ENCODE measurements around the gene LAMA2.

Gene LAMA2

DNA sequence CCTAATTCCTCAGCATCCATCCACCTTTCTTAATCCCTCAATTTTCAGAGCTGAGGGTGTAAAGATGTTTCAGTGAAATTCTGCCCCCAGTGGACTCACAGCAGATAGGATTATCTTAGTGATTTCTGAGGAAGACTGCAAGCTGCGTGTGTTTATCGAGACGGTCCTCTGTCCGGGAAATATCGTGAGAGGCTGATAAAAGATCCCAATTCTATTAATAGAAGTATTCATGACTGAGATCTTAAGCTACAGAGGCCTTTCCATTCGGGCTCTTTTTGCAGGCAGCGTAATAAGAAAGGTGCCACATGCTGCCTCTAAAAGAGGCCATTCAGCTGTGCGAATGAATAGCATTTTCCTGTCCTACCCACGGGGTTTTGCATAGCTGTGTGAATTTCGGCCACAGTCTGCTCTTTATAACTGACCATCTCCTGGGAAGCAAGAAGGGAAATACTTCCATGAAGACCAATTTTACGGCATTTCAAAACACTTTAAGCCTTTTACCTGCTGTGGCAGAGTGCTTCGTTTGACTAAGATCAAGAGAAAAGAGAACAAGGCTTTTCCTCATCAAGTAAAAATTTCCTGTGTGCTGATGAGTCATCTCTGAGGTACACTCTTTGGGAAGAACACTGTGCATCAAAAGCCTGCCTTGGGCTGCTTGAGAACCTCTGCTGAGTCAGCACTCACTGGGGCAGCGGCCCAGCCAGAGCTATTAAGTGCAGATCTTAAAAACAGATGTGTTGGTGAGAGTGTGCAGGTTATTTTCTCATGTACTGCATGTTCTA lies 618.2 kb downstream of the LAMA2 start:
- peak; percentile 20 for DNase-seq

DNA sequence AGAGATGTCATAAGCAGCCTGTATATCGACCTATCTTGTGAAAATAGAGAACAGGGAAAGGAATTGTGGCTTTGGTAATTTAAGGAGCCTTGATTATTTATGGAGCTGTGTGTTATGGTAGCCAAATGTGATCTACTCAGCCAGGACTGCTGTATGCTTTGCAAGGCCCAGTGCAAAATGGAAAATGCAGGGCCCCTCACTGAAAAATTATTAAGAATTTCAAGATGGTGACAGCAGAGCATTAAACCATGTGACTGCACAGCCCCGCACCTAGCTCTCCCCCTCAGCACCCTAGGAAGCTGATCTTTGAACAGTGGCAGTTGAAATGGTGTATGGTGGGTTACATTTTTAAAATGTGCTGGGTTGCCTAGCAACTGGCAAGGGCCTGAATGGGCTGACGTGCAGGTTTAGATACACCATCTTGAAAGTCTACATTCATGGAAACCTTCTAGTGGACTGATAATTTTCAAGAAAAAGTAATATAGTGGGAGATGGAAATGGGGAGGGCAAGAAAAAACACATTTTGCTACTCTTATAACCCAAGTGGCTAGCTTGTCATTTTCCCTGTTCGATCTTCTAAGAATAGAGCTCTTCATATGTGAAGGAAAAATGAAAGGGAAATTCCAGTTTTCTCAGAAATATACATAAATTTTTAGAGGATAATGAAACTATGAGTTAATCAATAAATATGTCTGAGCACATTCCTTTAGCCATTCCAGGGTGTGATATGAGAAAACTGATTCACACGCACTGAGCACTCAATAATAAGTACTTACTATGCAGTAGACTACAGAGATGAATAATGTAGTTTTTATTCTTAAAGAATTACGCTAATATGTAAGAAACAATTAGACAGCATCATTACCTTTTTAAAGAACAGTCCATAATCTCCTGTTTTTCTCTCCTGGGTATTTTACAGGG lies 619.1 kb downstream of the LAMA2 start:
- DNase-seq, result no peak

DNA sequence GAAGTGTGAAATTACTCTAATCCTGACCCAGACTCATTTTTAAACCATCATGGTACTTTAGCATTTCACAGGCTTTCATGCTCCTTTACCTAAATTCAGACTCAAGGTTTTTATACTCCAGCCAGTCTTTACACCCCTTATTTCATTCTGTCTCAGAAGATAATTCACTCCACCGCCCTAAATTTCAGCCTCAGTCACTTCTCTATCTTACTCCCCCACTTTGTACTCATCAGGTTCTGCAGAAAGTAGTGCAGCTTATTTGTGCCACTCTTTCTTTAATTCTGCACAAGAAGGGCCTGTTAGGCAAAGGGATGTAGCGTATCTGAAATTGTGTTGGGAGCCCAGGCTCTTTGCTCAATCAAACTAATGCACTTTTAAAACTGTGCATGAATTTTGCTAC lies 621.5 kb downstream of the LAMA2 start:
- no peak for DNase-seq

DNA sequence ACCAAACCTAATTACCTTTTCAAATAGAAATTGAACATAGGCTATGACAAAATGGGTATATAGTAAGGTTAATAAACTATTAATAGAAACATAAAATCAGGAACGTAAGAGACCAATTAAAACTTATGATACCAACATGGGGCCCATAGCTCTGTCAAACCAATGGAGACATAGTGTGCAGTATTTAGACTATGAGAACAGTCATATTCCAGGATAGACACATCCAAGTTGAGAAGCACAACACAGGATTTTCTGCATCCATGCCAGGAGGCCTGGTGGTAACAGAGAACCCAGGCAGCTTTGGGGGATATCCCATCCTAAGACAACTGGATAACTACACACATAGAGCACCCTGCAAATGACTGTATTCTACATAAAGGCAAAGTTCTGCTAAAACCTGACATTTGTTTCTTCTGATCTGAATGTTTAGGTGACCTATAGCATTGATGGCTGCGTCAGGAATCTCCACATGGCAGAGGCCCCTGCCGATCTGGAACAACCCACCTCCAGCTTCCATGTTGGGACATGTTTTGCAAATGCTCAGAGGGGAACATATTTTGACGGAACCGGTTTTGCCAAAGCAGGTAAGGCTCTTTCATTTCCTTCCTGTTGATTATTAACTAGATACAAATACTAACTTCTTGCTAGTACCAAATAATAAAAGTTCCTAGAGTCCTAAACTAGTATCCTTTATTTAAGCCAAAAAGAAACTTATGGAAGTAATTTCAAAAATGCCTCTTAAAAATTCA lies 624.3 kb downstream of the LAMA2 start:
- DNase-seq, result no peak

- DNase-seq, result no peak
Observed at GRCh38 chr6:129507846-129508245, 624.9 kb downstream of the LAMA2 start.

GRCh38 chr6:129508477-129509145 lies 625.7 kb downstream of the LAMA2 start:
- DNase-seq, result no peak

DNA sequence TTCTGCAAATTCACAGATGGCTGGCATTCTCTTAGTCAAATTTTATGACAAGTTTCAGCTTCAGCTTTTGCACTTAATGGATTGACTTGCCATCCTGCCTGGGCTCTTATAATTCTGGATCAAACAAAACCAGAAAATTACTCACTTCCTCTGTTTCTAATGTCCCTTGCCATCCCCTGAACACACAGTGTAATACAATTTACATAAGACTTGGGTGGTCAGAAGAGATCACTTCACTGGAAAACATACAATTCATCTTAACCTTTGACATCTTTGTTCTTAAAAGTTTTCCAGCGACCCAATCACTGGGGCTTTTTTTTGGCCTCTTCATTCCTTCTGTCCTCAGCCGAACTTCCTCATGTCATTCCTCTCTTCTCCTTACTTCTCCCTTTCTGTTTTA lies 628.0 kb downstream of the LAMA2 start:
- no peak for DNase-seq

DNA sequence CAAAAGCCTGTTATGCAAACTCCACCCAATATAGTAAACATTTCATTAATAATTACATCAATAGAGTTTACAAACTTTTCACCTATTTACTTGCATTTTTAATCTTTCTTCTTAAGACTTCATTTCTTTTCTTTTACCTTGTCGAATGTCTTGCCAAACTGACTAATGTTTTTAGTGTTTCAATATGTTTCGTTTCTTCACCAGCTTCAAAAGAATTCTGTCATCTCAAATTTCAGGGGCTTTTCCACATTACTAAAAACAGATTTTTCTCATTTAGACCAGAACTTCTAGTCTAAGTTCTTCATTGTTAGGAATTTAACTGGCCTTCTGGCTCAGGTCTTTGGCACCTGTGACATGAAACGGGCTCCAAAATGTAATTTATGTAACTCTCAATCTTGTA lies 630.5 kb downstream of the LAMA2 start:
- DNase-seq, result no peak

DNA sequence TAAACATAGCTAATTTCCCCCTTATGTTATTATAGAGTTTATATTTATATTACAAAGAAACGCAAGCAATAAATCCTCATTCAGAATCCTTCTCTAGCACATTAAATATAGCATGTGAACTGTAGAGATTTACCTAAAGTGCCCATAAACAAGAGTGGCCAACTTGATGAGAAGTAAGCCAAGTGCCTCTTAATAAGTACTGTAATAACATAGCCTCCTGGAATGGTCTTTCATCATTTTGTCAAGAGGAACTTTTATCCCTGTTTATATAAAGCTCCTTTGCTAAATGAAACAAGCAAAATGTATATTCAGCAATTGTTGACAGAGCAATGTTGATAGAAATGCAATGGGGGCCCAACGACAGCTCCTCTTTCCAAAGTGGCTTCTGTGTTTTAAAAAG lies 632.1 kb downstream of the LAMA2 start:
- no peak for DNase-seq

DNA sequence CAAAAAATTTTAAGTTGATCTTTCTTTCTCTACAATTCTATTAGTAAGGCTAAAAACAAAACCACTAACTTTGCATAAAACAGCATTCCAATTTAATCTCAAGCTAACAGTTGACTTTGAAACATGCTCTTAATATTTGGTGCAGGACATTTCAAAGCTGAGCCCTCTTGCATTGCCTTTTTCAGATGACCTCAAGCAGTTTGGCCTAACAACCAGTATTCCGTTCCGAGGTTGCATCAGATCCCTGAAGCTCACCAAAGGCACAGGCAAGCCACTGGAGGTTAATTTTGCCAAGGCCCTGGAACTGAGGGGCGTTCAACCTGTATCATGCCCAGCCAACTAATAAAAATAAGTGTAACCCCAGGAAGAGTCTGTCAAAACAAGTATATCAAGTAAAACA lies 633.1 kb downstream of the LAMA2 start:
- DNase-seq, result no peak

DNA sequence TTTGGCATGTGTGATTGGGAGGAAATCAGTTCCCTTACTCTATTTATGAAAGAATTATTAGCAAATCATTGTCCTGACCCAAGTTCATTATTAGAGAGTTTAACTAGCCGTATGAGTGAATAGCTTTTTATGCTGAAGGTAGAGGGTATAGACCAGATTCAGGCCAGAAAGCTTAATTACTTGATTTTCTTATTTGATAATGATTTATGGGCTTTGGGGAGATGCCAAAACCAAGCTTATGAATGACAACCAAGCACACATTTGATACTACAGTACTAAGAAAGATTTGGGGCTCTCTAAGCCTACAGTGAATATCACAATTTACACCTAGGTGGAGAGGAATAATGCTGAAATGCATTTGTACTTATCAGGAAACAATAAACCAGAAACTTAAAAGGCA lies 633.8 kb downstream of the LAMA2 start:
- no peak for DNase-seq

DNA sequence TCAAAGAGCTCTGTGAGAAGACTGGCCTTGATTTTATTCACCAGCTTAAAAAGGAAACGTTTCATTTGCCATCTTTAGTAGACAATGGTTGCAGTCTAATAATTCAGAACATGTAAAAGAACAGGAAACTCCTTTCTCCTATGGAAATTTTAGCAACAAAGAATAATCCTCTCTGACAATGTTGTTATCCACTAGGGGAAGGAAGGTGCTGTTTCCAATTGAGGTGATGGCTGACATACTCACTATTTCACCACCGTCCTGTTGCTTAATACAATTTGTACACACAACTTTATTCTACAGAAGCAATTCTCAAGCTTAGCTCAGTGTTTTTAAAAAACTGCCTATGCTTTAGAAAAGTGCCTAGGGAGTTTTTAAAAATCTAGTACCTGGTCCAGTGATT lies 634.4 kb downstream of the LAMA2 start:
- no peak for DNase-seq

DNA sequence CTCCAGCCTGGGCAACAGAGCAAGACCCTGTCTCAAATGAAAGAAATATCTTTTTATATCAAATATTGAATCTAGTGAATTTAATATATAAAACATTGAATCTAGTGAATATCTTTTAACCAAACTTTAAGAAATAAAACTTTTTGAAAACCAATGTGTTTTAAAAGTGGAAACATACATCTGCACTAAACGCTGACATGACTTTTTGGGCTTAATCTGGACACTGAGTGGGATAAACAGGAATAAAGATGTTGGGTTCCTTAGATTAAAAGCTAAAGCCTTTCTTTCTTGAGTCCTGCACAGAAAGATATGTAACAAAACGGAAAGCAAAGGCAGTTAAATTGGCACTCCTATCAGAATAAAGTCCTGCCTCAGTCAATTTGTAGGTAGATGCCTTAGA lies 636.8 kb downstream of the LAMA2 start:
- no peak for DNase-seq

- no peak for DNase-seq
Observed at GRCh38 chr6:129521946-129522345, 639.0 kb downstream of the LAMA2 start.

DNA sequence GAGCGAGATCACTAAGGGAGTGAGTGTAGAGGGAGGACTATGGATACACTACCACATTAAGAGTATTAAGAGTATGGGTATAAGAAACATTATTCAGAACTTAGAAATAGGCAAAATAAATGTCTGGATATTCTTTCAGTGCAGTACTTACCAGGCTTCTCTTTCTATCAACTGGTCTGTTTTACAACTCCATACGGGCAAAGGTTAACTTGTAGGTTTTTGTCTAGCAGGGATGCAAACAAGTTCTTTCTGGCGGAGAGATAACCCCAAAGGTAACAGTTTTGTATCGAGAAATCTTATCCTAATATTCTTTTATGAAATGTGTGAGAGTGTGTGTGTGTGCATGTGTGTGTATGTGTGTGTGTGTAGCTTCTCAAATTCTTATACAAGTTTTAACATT lies 640.9 kb downstream of the LAMA2 start:
- no peak for DNase-seq

DNA sequence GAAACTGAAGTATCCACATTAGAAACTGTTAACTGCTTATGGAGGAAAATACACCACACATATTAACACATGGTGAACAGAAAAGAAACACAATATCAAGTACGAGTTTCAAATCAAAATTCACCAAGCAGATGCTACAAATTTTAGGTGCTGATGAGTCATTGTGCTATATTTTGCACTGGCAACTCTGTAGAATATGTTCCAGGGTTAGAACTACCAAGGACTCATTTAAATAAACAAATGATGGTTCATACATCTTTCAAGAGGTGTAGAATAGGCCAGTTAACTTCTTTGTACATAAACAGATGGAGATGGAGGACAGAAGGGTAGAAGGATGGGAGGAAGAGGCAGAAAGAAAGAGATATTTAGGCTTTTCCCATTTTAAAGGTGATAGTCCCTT lies 642.1 kb downstream of the LAMA2 start:
- no peak for DNase-seq

DNA sequence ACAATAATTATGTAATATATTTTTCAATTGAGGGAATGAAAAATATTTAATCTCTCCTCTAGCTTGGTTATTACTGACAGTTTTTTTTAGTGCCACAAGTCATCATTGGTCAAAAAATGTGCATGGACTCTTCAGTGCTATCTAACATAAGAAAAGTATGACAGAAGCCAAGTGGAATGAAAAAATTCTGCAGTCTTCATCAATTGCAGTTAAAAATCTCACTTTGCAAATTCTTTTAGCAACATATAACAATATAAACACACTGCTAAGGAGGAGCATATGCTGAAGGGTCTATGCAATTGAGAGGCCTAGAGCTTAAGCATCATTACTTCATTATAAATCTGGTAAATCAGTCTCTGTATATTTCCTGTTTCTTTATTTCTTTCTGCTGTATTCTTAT lies 652.0 kb downstream of the LAMA2 start:
- DNase-seq, result no peak

DNA sequence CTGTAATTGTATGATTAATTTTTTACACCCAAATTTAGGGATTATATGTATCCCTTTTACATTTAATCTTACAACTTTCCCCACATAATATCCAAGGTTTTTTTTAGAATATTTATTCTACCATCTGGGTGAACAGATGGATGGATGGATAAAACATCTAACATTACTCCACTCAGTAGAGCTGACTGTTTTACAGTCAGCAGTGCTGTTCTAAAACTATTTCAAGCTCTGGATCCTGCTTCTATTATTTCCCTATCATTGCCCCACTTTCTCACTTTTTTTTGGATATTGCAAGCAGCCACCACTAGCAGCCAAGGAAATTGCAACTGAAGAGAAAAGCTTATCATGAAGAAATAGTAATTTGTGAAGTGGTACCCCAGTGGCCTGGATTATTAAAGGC lies 653.3 kb downstream of the LAMA2 start:
- no peak for DNase-seq

DNA sequence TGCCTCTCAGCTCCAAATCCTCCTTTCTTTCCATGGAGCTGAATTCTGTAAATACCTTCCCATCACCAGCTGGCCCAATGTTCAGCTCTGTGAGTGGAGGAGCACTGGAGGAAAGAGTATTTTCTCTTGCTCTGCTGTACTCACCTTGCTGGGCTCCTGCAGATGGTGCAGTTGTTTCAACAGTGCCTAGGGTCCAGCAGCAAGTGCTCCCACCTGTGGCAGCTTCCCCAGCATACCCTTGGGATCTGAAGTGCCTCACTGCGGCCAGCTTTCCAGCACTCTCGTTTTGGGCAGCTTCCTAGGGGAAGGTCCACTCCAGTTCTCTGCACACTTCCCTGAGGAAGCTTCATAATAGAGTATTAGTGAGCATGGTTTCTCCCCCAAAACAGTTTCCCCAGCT lies 656.1 kb downstream of the LAMA2 start:
- DNase-seq, result no peak

DNA sequence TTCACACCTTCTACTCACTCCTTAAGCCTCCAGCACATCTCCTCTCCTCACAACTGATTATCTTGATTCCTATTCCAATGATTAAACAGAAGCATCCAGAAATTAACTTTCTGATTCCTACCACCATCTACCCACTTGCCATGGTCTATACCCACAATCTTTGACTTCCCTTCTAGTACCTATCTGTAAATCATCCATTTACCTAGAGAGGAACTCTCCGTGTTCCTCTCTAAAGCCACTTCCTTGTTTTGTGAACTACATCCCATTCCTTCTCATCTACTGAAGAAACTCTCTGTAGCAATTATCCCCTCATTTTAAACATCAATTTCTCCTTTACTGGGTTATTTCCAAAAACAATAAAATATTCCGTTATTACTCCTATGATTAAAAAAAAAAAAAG lies 659.8 kb downstream of the LAMA2 start:
- DNase-seq, result no peak

DNA sequence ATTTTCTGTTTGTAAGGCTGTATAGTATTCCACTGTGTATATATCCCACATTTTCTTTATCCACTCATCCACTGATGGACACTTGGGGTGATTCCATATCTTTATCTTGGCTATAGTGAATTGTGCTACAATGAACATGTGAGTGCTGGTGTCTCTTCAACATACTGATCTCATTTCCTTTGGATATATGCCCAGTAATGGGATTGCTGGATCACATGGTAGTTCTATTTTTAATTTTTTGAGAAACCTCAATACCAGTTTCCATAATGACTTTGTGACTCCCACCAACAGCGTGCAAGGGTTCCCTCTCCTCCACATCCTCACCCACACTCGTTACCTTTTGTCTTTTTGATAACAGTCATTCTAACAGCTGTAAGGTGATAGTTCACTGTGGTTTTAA lies 661.0 kb downstream of the LAMA2 start:
- no peak for DNase-seq

DNA sequence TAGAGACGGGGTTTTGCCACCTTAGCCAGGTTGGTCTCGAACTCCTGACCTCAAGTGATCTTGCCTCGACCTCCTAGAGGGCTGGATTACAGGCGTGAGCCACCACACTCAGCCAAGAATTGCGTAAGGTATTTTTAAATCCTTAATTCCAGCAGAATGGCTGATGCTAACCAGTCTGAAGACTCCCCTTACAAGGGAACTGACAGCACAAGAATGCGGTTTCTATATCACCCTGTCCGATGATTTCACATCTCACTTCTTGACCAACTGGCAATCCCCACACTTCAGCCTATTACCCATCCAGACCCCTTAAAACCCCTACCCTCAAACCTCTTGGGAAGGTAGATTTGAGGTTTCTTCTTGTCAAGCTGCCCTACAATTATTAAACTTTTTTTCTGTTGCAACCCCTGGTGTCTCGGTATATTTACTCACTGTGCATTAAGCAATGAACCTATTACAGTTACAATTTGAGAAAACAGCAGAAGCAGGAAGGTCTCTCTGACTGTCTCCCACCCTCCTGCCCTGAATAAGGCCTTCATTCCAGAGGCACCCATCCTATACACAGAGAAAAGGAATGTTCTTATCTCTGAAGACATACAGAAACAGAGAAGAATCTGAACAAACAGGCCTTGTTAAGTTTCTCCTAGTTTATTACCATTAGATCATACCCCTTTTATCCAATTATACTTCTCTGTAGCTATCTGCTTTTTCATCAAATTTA lies 662.1 kb downstream of the LAMA2 start:
- no peak for DNase-seq

Measured in CD4-positive, alpha-beta T cell treated with Interferon gamma for 1 hour (primary cell).